ENCODE measurements around the gene PTBP3.
"Not testable (repeated sequence)": the region's sequence is repeated elsewhere in the genome, so short reads cannot be mapped to it uniquely, and the experiment has no call there.

The PTBP3 gene

DNA sequence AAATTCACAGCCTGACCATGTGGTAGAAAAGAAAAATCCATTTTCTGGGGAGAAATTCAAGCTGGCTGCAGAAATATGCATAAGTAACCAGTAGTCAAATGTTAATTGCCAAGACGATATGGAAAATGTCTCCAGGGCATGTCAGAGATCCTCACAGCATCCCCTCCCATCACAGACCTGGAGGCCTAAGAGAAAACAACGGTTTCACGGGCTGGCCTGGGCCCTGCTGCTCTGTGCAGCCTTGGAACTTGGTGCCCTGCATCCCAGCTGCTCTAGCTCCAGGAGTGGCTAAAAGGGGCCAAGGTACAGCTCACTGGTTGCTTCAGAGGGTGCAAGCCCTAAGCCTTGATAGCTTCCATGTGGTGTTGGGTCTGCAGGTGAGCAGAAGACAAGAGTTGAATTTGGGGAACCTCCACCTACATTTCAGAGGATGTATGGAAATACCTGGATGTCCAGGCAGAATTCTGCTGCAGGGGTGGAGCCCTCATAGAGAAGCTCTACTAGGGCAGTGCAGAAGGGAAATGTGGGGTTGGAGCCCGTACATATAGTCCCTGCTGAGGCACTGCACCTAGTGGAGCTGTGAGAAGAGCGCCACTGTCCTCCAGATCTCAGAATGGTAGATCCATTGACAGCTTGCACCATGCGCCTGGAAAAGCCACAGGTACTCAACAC, 49.7 kb downstream of the PTBP3 start:
- Histone ChIP-seq H3K4me1 (ENCODE audit: control insufficient read depth in 1 of 2, insufficient read depth in 2 of 2, low read length in 2 of 2) (no peaks in the 10 kb centered on the region), H3K27me3 (ENCODE audit: low read depth, low read length) (no peaks in the 10 kb centered on the region), H3K9me3 (ENCODE audit: control insufficient read depth in 1 of 2, low read length in 2 of 2) (no peaks in the 10 kb centered on the region), H3K27ac (ENCODE audit: low read length) (no peak overlapping the region), H3K36me3 (ENCODE audit: control insufficient read depth in 1 of 2, insufficient read depth in 2 of 2, low read length in 2 of 2) (peaks cover 0 to 4% of the 10 kb centered on the region in 2 donors), H3K4me3 (ENCODE audit: low read depth in 1 of 2, low read length in 2 of 2) (no peak overlapping the region)

DNA sequence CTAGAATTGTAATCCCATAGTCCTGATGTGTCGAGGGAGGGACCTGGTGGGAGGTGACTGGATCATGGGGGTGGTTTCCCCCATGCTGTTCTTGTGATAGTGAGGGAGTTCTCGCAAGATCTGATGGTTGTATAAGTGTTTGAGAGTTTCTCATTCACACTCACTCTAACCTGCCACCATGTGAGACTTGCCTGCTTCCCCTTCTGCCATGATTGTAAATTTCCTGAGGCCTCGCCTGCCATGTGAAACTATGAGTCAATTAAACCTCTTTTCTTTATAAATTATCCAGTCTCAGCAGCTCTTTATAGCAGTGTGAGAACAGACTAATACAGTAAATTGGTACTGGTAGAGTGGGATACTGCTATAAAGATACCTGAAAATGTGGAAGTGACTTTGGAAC, 50.6 kb downstream of the PTBP3 start:
- H3K27ac ChIP-seq (ENCODE audit: low read length); H3K36me3 ChIP-seq (ENCODE audit: control insufficient read depth in 1 of 2, insufficient read depth in 2 of 2, low read length in 2 of 2); H3K4me1 ChIP-seq (ENCODE audit: control insufficient read depth in 1 of 2, insufficient read depth in 2 of 2, low read length in 2 of 2); H3K9me3 ChIP-seq (ENCODE audit: control insufficient read depth in 1 of 2, low read length in 2 of 2); H3K4me3 ChIP-seq (ENCODE audit: low read depth in 1 of 2, low read length in 2 of 2); H3K27me3 ChIP-seq (ENCODE audit: low read depth, low read length): not testable (repeated sequence)

DNA sequence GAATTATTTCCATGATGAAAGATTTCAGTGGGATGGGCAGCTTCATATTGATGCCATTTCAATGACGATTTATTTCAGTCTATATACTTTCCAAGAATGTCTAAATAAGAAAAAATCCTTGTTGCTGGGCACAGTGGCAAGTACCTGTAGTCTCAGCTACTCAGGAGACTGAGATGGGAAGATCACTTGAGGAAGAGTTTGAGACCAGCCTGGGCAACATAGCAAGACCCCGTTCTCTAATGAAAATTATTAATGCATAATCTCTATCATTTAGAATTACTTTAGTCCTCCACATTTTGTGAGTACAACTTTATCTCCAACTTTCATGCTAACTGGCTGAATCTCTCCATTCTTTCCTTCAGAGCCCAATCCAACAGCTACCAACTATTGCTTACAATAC, 52.5 kb downstream of the PTBP3 start:
- Histone ChIP-seq H3K9me3 (ENCODE audit: control insufficient read depth in 1 of 2, low read length in 2 of 2) (no peaks in the 10 kb centered on the region), H3K4me3 (ENCODE audit: low read depth in 1 of 2, low read length in 2 of 2) (no peak overlapping the region), H3K27ac (ENCODE audit: low read length) (no peak overlapping the region), H3K36me3 (ENCODE audit: control insufficient read depth in 1 of 2, insufficient read depth in 2 of 2, low read length in 2 of 2) (peaks cover 0 to 4% of the 10 kb centered on the region in 2 donors), H3K4me1 (ENCODE audit: control insufficient read depth in 1 of 2, insufficient read depth in 2 of 2, low read length in 2 of 2) (no peaks in the 10 kb centered on the region), H3K27me3 (ENCODE audit: low read depth, low read length) (no peaks in the 10 kb centered on the region)

DNA sequence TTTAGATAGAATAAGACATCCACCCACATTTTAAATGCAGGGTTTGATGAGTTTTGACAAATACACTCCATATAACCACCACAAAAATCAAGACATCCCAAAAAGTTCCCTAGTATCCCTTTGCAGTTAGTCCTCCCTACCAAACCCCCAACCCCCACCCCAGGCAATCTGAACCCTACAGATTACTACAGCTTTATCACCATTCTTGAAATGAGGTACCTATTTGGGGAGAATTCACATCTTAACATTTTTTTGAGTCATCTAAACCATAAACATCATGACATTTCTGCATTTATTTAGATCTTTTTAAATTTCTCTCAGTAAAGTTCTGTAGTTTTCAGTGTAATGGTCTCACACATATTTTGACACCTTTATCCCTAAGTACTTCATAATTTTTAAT, 53.9 kb downstream of the PTBP3 start:
- Histone ChIP-seq H3K4me1 (ENCODE audit: control insufficient read depth in 1 of 2, insufficient read depth in 2 of 2, low read length in 2 of 2) (no peaks in the 10 kb centered on the region), H3K27ac (ENCODE audit: low read length) (no peak overlapping the region), H3K27me3 (ENCODE audit: low read depth, low read length) (no peaks in the 10 kb centered on the region), H3K36me3 (ENCODE audit: control insufficient read depth in 1 of 2, insufficient read depth in 2 of 2, low read length in 2 of 2) (peaks cover 0 to 4% of the 10 kb centered on the region in 2 donors), H3K4me3 (ENCODE audit: low read depth in 1 of 2, low read length in 2 of 2) (no peak overlapping the region), H3K9me3 (ENCODE audit: control insufficient read depth in 1 of 2, low read length in 2 of 2) (no peaks in the 10 kb centered on the region)

DNA sequence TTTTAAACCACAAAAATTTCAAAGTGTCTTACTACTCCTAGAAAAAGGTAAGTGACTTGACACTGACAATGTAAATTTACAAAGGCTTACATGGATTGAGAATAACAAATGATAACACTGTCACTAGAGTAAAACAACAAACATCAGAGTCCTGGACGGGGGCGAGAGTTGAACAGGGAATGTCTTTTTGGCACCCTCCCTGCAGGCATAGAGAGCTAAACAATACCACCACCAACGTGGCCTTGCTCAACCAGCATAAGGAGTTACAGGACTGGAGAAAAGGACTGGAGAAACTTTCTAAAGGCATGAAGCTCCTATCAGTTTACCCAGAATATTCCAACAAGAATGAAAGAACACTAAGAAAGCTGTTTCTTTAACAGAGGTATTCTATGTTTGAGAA, 55.3 kb downstream of the PTBP3 start:
- Histone ChIP-seq H3K27me3 (ENCODE audit: low read depth, low read length) (no peaks in the 10 kb centered on the region), H3K9me3 (ENCODE audit: control insufficient read depth in 1 of 2, low read length in 2 of 2) (no peaks in the 10 kb centered on the region), H3K36me3 (ENCODE audit: control insufficient read depth in 1 of 2, insufficient read depth in 2 of 2, low read length in 2 of 2) (no peaks in the 10 kb centered on the region), H3K4me1 (ENCODE audit: control insufficient read depth in 1 of 2, insufficient read depth in 2 of 2, low read length in 2 of 2) (no peaks in the 10 kb centered on the region), H3K4me3 (ENCODE audit: low read depth in 1 of 2, low read length in 2 of 2) (no peak overlapping the region), H3K27ac (ENCODE audit: low read length) (no peak overlapping the region)

DNA sequence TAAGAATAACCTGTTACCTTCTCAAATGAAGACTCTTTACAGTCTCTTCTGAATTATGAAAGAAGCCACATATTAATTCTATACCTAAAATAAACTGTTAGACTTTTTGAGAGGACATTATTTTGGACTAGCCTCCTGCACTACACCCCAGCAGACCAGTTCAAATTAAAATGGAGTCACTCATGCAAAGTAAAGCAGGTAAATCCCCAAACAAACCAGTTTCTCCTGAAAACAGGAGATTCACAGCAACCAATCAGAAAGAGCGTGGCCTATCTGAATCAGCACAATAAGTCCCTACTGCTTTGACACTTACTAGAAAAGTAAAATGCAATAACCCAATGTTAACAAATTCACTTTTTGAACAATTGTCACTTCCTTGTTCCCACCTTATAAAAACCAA, 58.8 kb downstream of the PTBP3 start:
- Histone ChIP-seq H3K4me1 (ENCODE audit: control insufficient read depth in 1 of 2, insufficient read depth in 2 of 2, low read length in 2 of 2) (no peaks in the 10 kb centered on the region), H3K9me3 (ENCODE audit: control insufficient read depth in 1 of 2, low read length in 2 of 2) (no peaks in the 10 kb centered on the region), H3K27me3 (ENCODE audit: low read depth, low read length) (no peaks in the 10 kb centered on the region), H3K36me3 (ENCODE audit: control insufficient read depth in 1 of 2, insufficient read depth in 2 of 2, low read length in 2 of 2) (peaks cover 0 to 5% of the 10 kb centered on the region in 2 donors), H3K4me3 (ENCODE audit: low read depth in 1 of 2, low read length in 2 of 2) (no peak overlapping the region), H3K27ac (ENCODE audit: low read length) (no peak overlapping the region)

DNA sequence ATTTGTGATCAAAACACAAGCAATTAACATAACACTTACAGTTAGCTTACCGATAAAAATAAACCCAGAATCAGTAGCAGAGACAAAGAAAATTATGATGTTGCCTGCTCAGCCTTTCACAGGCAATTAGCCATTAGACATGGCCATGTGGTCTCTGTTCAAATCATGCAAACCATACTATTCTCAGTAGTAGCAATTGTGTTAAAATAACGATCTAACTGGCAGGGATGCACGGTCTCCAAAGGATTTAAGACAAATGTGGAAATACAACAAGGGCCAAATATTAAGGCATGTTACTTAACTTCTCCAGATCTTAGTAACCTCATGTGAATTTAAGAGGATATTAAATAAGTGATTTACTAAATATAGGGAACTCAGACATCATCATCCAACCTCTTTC, 59.5 kb downstream of the PTBP3 start:
- no peaks in the 10 kb centered on the region for H3K27me3 ChIP-seq (ENCODE audit: low read depth, low read length)
- no peaks in the 10 kb centered on the region for H3K4me1 ChIP-seq (ENCODE audit: control insufficient read depth in 1 of 2, insufficient read depth in 2 of 2, low read length in 2 of 2)
- H3K4me3 ChIP-seq (ENCODE audit: low read depth in 1 of 2, low read length in 2 of 2): no peak overlapping the region
- H3K9me3 ChIP-seq (ENCODE audit: control insufficient read depth in 1 of 2, low read length in 2 of 2): no peaks in the 10 kb centered on the region
- no peak overlapping the region for H3K27ac ChIP-seq (ENCODE audit: low read length)
- peaks cover 0 to 5% of the 10 kb centered on the region in 2 donors for H3K36me3 ChIP-seq (ENCODE audit: control insufficient read depth in 1 of 2, insufficient read depth in 2 of 2, low read length in 2 of 2)

DNA sequence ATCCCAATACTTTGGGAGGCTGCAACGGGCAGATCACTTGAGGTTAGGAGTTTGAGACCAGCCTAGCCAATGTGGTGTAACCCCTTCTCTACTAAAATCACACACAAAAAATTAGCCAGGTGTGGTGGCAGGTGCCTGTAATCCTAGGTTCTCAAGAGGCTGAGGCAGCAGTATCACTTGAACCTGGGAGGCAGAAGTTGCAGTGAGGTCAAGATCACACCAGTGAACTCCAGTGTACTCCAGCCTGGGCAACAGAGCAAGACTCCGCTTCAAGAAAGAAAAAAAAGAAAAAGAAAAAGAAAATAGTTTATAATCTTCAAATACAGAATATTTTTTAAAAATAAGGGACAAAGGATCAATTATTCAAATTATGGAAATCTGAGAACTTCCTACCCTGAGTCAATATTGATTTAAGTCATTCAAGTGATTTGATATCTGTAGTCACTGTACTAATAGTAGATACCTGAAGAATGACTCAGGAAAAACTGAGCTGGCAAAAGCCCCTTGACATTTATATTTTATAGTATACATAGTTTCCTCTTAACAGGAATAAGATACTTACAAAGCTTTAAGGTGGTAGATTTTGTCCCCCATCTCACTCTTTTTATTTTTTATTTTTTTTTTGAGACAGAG, 61.8 kb downstream of the PTBP3 start:
- no peak overlapping the region for H3K27ac ChIP-seq (ENCODE audit: low read length)
- H3K36me3 ChIP-seq (ENCODE audit: control insufficient read depth in 1 of 2, insufficient read depth in 2 of 2, low read length in 2 of 2): peaks cover 0 to 12% of the 10 kb centered on the region in 2 donors
- H3K4me1 ChIP-seq (ENCODE audit: control insufficient read depth in 1 of 2, insufficient read depth in 2 of 2, low read length in 2 of 2): no peaks in the 10 kb centered on the region
- H3K4me3 ChIP-seq (ENCODE audit: low read depth in 1 of 2, low read length in 2 of 2): no peak overlapping the region
- H3K27me3 ChIP-seq (ENCODE audit: low read depth, low read length): no peaks in the 10 kb centered on the region
- no peaks in the 10 kb centered on the region for H3K9me3 ChIP-seq (ENCODE audit: control insufficient read depth in 1 of 2, low read length in 2 of 2)

DNA sequence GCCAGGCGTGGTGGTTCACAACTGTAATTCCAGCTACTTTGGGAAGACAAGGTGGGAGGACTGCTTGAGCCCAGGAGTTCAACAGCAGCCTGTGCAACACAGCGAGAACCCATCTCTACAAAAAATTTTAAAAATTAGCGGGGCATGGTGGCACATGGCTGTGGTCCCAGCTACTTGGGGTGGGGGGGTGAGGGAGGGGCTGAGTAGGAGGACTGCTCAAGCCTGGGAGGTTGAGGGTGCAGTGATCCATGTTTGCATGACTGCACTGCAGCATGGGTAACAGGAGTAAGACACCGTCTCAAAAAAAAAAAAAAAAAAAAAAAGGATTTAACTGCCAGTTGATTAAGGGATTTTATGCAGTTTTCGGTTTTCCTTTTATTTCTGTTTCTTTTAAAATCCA, 65.0 kb downstream of the PTBP3 start:
- H3K9me3 ChIP-seq (ENCODE audit: control insufficient read depth in 1 of 2, low read length in 2 of 2): no peaks in the 10 kb centered on the region
- no peak overlapping the region for H3K27ac ChIP-seq (ENCODE audit: low read length)
- no peaks in the 10 kb centered on the region for H3K27me3 ChIP-seq (ENCODE audit: low read depth, low read length)
- peaks cover 0 to 5% of the 10 kb centered on the region in 2 donors for H3K4me1 ChIP-seq (ENCODE audit: control insufficient read depth in 1 of 2, insufficient read depth in 2 of 2, low read length in 2 of 2)
- H3K4me3 ChIP-seq (ENCODE audit: low read depth in 1 of 2, low read length in 2 of 2): no peak overlapping the region
- peaks cover 0 to 23% of the 10 kb centered on the region in 2 donors for H3K36me3 ChIP-seq (ENCODE audit: control insufficient read depth in 1 of 2, insufficient read depth in 2 of 2, low read length in 2 of 2)

DNA sequence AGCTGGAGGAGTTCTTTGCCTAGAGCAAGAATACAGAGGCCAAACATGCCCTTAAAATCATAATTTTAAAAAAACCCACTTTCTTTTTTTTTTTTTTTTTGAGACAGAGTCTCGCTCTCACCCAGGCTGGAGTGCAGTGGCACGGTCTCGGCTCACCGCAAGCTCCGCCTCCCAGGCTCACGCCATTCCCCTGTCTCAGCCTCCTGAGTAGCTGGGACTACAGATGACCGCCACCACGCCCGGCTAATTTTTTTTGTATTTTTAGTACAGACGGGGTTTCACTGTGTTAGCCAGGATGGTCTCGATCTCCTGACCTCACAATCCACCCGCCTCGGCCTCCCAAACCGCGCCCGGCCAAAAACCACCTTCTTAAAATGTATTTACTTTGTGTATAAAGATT, 66.3 kb downstream of the PTBP3 start:
- H3K27ac ChIP-seq (ENCODE audit: low read length): not testable (repeated sequence)

DNA sequence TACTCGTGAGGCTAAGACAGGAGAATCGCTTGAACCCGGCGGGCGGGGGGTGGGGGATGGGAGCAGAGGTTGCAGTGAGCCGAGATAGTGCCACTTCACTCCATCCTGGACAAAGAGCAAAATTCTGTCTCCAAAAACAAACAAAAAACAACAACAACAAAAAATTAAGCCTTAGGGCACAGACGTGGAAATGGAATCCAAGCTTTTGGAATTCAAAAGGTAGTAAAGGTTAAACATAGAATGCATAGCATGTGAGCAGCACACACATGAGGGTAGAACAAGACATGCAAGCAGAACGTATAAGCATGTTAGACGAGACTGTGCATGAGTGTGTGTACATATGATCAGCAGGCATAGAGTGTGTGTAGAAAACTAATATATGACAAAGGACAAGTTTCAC, 68.0 kb downstream of the PTBP3 start:
- Histone ChIP-seq H3K9me3 (ENCODE audit: control insufficient read depth in 1 of 2, low read length in 2 of 2) (no peaks in the 10 kb centered on the region), H3K27me3 (ENCODE audit: low read depth, low read length) (no peaks in the 10 kb centered on the region), H3K4me1 (ENCODE audit: control insufficient read depth in 1 of 2, insufficient read depth in 2 of 2, low read length in 2 of 2) (peaks cover 0 to 9% of the 10 kb centered on the region in 2 donors), H3K36me3 (ENCODE audit: control insufficient read depth in 1 of 2, insufficient read depth in 2 of 2, low read length in 2 of 2) (peaks cover 2 to 18% of the 10 kb centered on the region in 2 donors), H3K27ac (ENCODE audit: low read length) (no peak overlapping the region), H3K4me3 (ENCODE audit: low read depth in 1 of 2, low read length in 2 of 2) (no peak overlapping the region)

More for the DNA sequence above, 66.3 kb downstream of the PTBP3 start:
- not testable (repeated sequence) for H3K4me3 ChIP-seq (ENCODE audit: low read depth in 1 of 2, low read length in 2 of 2); H3K27me3 ChIP-seq (ENCODE audit: low read depth, low read length); H3K9me3 ChIP-seq (ENCODE audit: control insufficient read depth in 1 of 2, low read length in 2 of 2); H3K4me1 ChIP-seq (ENCODE audit: control insufficient read depth in 1 of 2, insufficient read depth in 2 of 2, low read length in 2 of 2)
- H3K36me3 ChIP-seq (ENCODE audit: control insufficient read depth in 1 of 2, insufficient read depth in 2 of 2, low read length in 2 of 2): peaks cover 0 to 23% of the 10 kb centered on the region in 2 donors

DNA sequence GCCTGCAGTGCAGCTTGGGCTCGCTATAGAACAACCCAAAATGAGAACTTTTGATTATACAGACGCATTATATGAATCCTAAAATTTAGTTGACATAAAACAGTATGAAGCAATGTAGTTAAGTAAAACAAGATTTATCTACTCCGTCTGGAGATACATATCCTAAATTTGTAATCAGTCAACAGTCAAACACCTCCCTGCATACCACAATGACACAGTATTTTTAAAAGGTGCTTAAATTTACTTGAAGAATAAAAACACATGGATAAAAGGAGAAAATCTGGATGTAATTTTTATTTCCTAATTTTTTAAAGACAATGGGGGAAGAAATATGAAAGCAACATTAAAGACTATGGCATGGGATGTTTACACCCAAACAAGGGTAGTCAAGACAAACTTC, 70.8 kb downstream of the PTBP3 start:
- H3K27ac ChIP-seq (ENCODE audit: low read length): no peak overlapping the region
- no peaks in the 10 kb centered on the region for H3K9me3 ChIP-seq (ENCODE audit: control insufficient read depth in 1 of 2, low read length in 2 of 2)
- peaks cover 5 to 13% of the 10 kb centered on the region in 2 donors for H3K36me3 ChIP-seq (ENCODE audit: control insufficient read depth in 1 of 2, insufficient read depth in 2 of 2, low read length in 2 of 2)
- H3K27me3 ChIP-seq (ENCODE audit: low read depth, low read length): no peaks in the 10 kb centered on the region
- peaks cover 0 to 9% of the 10 kb centered on the region in 2 donors for H3K4me1 ChIP-seq (ENCODE audit: control insufficient read depth in 1 of 2, insufficient read depth in 2 of 2, low read length in 2 of 2)
- no peak overlapping the region for H3K4me3 ChIP-seq (ENCODE audit: low read depth in 1 of 2, low read length in 2 of 2)

Data from muscle layer of duodenum (tissue), 2 donors.